Esophagus mucosa (tissue), 1 donor: ENCODE results near the gene GLTP. TPM values are rescaled to one million over a fixed set of nuclear protein-coding genes. Genes with fewer than 3 reads are reported as not detected.
"Not testable (repeated sequence)": the region's sequence is repeated elsewhere in the genome, so short reads cannot be mapped to it uniquely, and the experiment has no call there.

Source experiments
- ATAC-seq: fragments of 200-7000 bp; cut with Tn5 transposase; one replicate; pipeline ENCODE4 v1.9.1; 2020
- total RNA-seq: library from RNA; stranded (reverse); gene quantifications from one replicate; pipeline ENCODE4 v1.2.4, GENCODE V29; 2023
- donor health status: DM: yes; HTN: yes; CAD: no.

The GLTP gene
- 362 TPM for total RNA-seq

- ATAC-seq, result peak; percentile 76
These were observed at the start of gene GLTP for GRCh38 chr12:109880043-109880931. TSS of gene GLTP (minus strand) at chr12:109880541. CDS start at chr12:109880374, 167 bp downstream.

GRCh38 chr12:109929326-109929725, 49.0 kb upstream of the GLTP start:
- ATAC-seq, result not testable (repeated sequence)

GRCh38 chr12:109928058-109928656, 47.8 kb upstream of the GLTP start:
- ATAC-seq, result peak; percentile 6

GRCh38 chr12:109927622-109928021, 47.3 kb upstream of the GLTP start:
- ATAC-seq, result peak; percentile 71

GRCh38 chr12:109926488-109927210, 46.3 kb upstream of the GLTP start:
- no peak for ATAC-seq

- no peak for ATAC-seq
These were observed 45.7 kb upstream of the GLTP start for GRCh38 chr12:109926016-109926415.

GRCh38 chr12:109925185-109925840, 45.0 kb upstream of the GLTP start:
- ATAC-seq, result no peak

- no peak for ATAC-seq
These were observed 43.3 kb upstream of the GLTP start for GRCh38 chr12:109923481-109924245.

- no peak for ATAC-seq
These were observed 42.7 kb upstream of the GLTP start for GRCh38 chr12:109923038-109923437.

- ATAC-seq, result no peak
These were observed 41.6 kb upstream of the GLTP start for GRCh38 chr12:109921982-109922381.

GRCh38 chr12:109920261-109920780, 40.0 kb upstream of the GLTP start:
- ATAC-seq, result no peak

- no peak for ATAC-seq
These were observed 39.1 kb upstream of the GLTP start for GRCh38 chr12:109919456-109919855.

GRCh38 chr12:109916045-109916444, 35.7 kb upstream of the GLTP start:
- no peak for ATAC-seq

GRCh38 chr12:109915171-109916040, 35.1 kb upstream of the GLTP start:
- ATAC-seq, result peak; percentile 96

GRCh38 chr12:109914461-109914860, 34.1 kb upstream of the GLTP start:
- ATAC-seq, result no peak

GRCh38 chr12:109912855-109913321, 32.5 kb upstream of the GLTP start:
- no peak for ATAC-seq

GRCh38 chr12:109910969-109911348, 30.6 kb upstream of the GLTP start:
- ATAC-seq, result no peak

GRCh38 chr12:109910254-109910968, 30.1 kb upstream of the GLTP start:
- ATAC-seq, result no peak

- ATAC-seq, result no peak
These were observed 25.0 kb upstream of the GLTP start for GRCh38 chr12:109905301-109905700.

GRCh38 chr12:109902891-109903418, 22.6 kb upstream of the GLTP start:
- no peak for ATAC-seq
